PC-9 (cell line): ENCODE data around the gene SLC35F4. TPM values are rescaled to one million over a fixed set of nuclear protein-coding genes. Genes with fewer than 3 reads are reported as not detected.

Experiments
- BruUV-seq: library from RNA; stranded (reverse); fragments of 400-500 nt; replicated peaks from 2 replicates; lab custom pipeline; 2021; lab: Mats Ljungman, UMichigan
- CTCF ChIA-PET: fragments of 300-600 bp; sonication (Branson Sonifier 250); formaldehyde crosslinking; loops from one replicate; lab custom pipeline; 2022; ENCODE audit warnings: antibody characterized with exemption; lab: Charles Lee
- POLR2A ChIA-PET: fragments of 300-600 bp; sonication (Branson Sonifier 250); formaldehyde crosslinking; loops from one replicate; lab custom pipeline; 2022; ENCODE audit warnings: antibody characterized with exemption; ENCODE audit not compliant: unreplicated experiment; lab: Charles Lee
- DNase-seq, 2 experiments: peaks; one replicate each; pipeline versions ENCODE4 v3.0.0 to v3.0.0-alpha.2; 2015 to 2022; ENCODE audit warnings: mixed read lengths in 1 of 2
- H2AFZ ChIP-seq: fragments of 200-600 bp; sonication (generic); 2 replicates; pipeline ENCODE4 v1.8.1; 2017; ENCODE audit warnings: antibody characterized with exemption
- H3F3A ChIP-seq: fragments of 200-600 bp; sonication (generic); 2 replicates; pipeline ENCODE4 v1.8.1; 2017; ENCODE audit warnings: antibody characterized with exemption, mild to moderate bottlenecking, low read depth; ENCODE audit not compliant: insufficient read depth
- H3K27ac ChIP-seq: fragments of 200-600 bp; sonication (generic); 2 replicates; pipeline ENCODE4 v1.6.1; 2016; ENCODE audit warnings: mixed run types
- H3K27me3 ChIP-seq: fragments of 200-600 bp; sonication (generic); 2 replicates; pipeline ENCODE4 v1.6.1; 2016; ENCODE audit warnings: low read depth, mixed run types; ENCODE audit not compliant: insufficient read depth
- H3K36me3 ChIP-seq: fragments of 200-600 bp; sonication (generic); 2 replicates; pipeline ENCODE4 v1.6.1; 2016; ENCODE audit warnings: low read depth, mixed run types
- H3K4me1 ChIP-seq: fragments of 200-600 bp; sonication (generic); replicated peaks from 2 replicates; pipeline ENCODE4 v1.6.1; 2016; ENCODE audit warnings: mixed run types; ENCODE audit not compliant: insufficient read depth
- H3K4me2 ChIP-seq: fragments of 200-600 bp; sonication (generic); 2 replicates; pipeline ENCODE4 v1.6.1; 2017; ENCODE audit warnings: mixed run types
- H3K4me3 ChIP-seq: fragments of 200-600 bp; sonication (generic); 2 replicates; pipeline ENCODE4 v1.6.1; 2016; ENCODE audit warnings: mixed run types
- H3K79me2 ChIP-seq: fragments of 200-600 bp; sonication (generic); 2 replicates; pipeline ENCODE4 v1.6.1; 2017; ENCODE audit warnings: low read depth, mixed run types
- H3K9me2 ChIP-seq: fragments of 200-600 bp; sonication (generic); 2 replicates; pipeline ENCODE4 v1.8.1; 2017; ENCODE audit warnings: mild to moderate bottlenecking; ENCODE audit not compliant: insufficient read depth
- H3K9me3 ChIP-seq: fragments of 200-600 bp; sonication (generic); 2 replicates; pipeline ENCODE4 v1.8.1; 2016; ENCODE audit warnings: low read depth; ENCODE audit not compliant: insufficient read depth
- H4K20me1 ChIP-seq: fragments of 200-600 bp; sonication (generic); 2 replicates; pipeline ENCODE4 v1.8.1; 2017; ENCODE audit not compliant: insufficient read depth
- EZH2 ChIP-seq: fragments of 200-600 bp; sonication (generic); IDR thresholded peaks from 2 replicates; pipeline ENCODE4 v1.8.0; 2017; ENCODE audit warnings: antibody characterized with exemption, low read depth
- intact Hi-C: fragments of 100-400 bp; cut with micrococcal nuclease; formaldehyde crosslinking; loops from one replicate; pipeline ENCODE4 v1.10.0; 2022; ENCODE audit not compliant: unreplicated experiment
- total RNA-seq: library from RNA; stranded (reverse); gene quantifications from 2 replicates; pipeline ENCODE4 v1.2.3, GENCODE V29; 2021
- TF ChIP-seq, protein P1 (sequence below): fragments of 200-600 bp; sonication (generic); conservative IDR thresholded peaks from 2 replicates; pipeline ENCODE4 v1.6.1; 2017; ENCODE audit warnings: mixed run types, antibody characterized with exemption, mild to moderate bottlenecking, moderate library complexity

The SLC35F4 gene
- total RNA-seq, 1 experiment from 2014 or later = not detected

DNA sequence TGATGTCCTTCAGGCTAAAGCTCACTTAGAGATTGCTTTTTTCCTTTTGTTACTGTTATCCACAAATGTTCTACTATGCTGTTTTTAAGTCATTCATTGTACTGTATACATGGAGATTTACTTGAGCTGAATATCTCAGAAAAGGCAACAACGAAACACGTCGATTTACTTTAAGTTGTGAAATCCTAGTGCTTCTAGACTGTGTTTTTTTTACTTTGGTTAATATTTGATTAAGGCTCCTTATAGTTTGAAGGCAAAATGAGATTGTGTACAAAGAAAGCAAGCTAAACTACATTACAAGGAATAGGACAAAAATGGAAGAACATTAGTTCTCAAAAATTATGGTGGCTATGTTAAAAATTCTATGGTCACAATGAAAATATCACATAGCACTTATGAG is 114.5 kb downstream of the SLC35F4 start:
- no peaks in the 10 kb centered on the region for H3K79me2 ChIP-seq
- intact Hi-C loops = no loop called here
- POLR2A ChIA-PET = no interaction called here
- TF ChIP-seq EZH2 = no peak
- TF ChIP-seq, protein P1, sequence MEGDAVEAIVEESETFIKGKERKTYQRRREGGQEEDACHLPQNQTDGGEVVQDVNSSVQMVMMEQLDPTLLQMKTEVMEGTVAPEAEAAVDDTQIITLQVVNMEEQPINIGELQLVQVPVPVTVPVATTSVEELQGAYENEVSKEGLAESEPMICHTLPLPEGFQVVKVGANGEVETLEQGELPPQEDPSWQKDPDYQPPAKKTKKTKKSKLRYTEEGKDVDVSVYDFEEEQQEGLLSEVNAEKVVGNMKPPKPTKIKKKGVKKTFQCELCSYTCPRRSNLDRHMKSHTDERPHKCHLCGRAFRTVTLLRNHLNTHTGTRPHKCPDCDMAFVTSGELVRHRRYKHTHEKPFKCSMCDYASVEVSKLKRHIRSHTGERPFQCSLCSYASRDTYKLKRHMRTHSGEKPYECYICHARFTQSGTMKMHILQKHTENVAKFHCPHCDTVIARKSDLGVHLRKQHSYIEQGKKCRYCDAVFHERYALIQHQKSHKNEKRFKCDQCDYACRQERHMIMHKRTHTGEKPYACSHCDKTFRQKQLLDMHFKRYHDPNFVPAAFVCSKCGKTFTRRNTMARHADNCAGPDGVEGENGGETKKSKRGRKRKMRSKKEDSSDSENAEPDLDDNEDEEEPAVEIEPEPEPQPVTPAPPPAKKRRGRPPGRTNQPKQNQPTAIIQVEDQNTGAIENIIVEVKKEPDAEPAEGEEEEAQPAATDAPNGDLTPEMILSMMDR = no peak
- no peaks in the 10 kb centered on the region for H3F3A ChIP-seq
- H3K4me3 ChIP-seq = no peak overlapping the region
- no peak overlapping the region for H3K27ac ChIP-seq
- no peak overlapping the region for H2AFZ ChIP-seq
- H3K36me3 ChIP-seq = no peaks in the 10 kb centered on the region
- no peak overlapping the region for H3K4me2 ChIP-seq
- no peaks in the 10 kb centered on the region for H4K20me1 ChIP-seq
- H3K9me3 ChIP-seq = no peaks in the 10 kb centered on the region
- no TSS peak for BruUV-seq
- no peaks in the 10 kb centered on the region for H3K27me3 ChIP-seq
- CTCF ChIA-PET = no interaction called here
- no peak for DNase-seq
- H3K9me2 ChIP-seq = no peaks in the 10 kb centered on the region
- no peaks in the 10 kb centered on the region for H3K4me1 ChIP-seq

DNA sequence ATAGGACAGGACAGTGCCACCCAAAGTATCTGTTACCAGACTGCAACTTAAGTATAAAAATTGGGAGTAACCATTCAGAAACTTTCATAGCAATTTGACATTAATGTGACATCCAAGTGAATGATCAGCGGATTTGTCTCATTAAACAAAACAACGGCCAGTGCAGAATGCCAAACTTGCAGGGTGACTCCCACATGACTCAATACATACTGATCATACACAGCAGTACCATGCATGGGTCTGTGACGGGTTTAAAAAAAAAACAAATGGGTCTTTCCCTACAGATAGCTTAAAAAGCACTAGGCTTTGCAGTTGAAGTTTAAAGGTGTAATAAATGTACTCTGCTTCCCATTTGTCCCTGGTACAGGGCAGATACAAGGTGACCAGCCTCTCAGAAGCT is 116.6 kb downstream of the SLC35F4 start:
- intact Hi-C loops = no loop called here
- Histone ChIP-seq H3K27ac (no peak overlapping the region), H3K9me3 (no peaks in the 10 kb centered on the region), H3K27me3 (no peaks in the 10 kb centered on the region), H2AFZ (no peak overlapping the region), H4K20me1 (no peaks in the 10 kb centered on the region), H3F3A (no peaks in the 10 kb centered on the region), H3K79me2 (no peaks in the 10 kb centered on the region), H3K9me2 (no peaks in the 10 kb centered on the region), H3K4me2 (no peak overlapping the region), H3K4me1 (no peaks in the 10 kb centered on the region), H3K36me3 (no peaks in the 10 kb centered on the region), H3K4me3 (no peak overlapping the region)
- ChIA-PET POLR2A (no interaction called here), CTCF (no interaction called here)
- no peak for DNase-seq
- TF ChIP-seq EZH2 = no peak
- TF ChIP-seq, protein P1 = no peak
- BruUV-seq = no TSS peak

DNA sequence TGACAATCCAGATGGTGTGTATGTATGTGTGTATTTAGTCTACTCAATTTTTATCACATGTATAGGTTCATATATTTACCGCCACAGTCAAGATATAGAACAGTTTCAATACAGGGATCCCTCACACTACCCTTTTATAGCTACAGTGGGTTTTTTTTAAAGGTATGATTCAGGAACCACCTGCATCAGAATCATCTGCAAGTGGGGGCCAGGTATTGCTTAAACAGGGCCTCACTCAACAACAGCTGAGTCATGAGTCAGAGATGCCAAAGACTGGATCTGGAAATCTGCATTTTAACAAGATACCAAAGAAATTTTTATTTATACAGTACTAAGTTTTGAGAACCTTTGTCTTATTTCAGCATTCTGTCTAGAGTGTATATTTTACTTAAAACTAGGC is 117.6 kb downstream of the SLC35F4 start:
- Histone ChIP-seq H3K4me2 (no peak overlapping the region), H2AFZ (no peak overlapping the region), H3K9me3 (no peaks in the 10 kb centered on the region), H3K27ac (no peak overlapping the region), H3K79me2 (no peaks in the 10 kb centered on the region), H3K9me2 (no peaks in the 10 kb centered on the region), H3F3A (no peaks in the 10 kb centered on the region), H3K36me3 (no peaks in the 10 kb centered on the region), H4K20me1 (no peaks in the 10 kb centered on the region), H3K27me3 (no peaks in the 10 kb centered on the region), H3K4me3 (no peak overlapping the region), H3K4me1 (no peaks in the 10 kb centered on the region)
- intact Hi-C loops = no loop called here
- no TSS peak for BruUV-seq
- no peak for DNase-seq
- ChIA-PET POLR2A (no interaction called here), CTCF (no interaction called here)
- TF ChIP-seq EZH2 = no peak
- TF ChIP-seq, protein P1 = no peak
